ENCODE results near the gene LIN54.
"Not testable (repeated sequence)": the region's sequence is repeated elsewhere in the genome, so short reads cannot be mapped to it uniquely, and the experiment has no call there.

LIN54 gene

GRCh38 chr4:83012200-83012686 is 1.6 kb upstream of the LIN54 start:
- DNase-seq: peak; percentile 28 to 64 (median 50)

- DNase-seq: peak in 1 of 3 donors; percentile 27
These were observed 1.1 kb upstream of the LIN54 start for GRCh38 chr4:83011689-83012199.

- peak in 2 of 3 donors; percentile 27 to 39 for DNase-seq
These were observed 507 bp downstream of the LIN54 start for GRCh38 chr4:83010111-83010521.

GRCh38 chr4:83009529-83009928 is 1.1 kb downstream of the LIN54 start:
- peak in 2 of 3 donors; percentile 20 to 28 for DNase-seq

- not testable (repeated sequence) for DNase-seq
These were observed 7.4 kb downstream of the LIN54 start for GRCh38 chr4:83003044-83003791.

GRCh38 chr4:83002329-83002728 is 8.3 kb downstream of the LIN54 start:
- DNase-seq: no peak

GRCh38 chr4:82998898-82999297 is 11.7 kb downstream of the LIN54 start:
- DNase-seq: no peak

GRCh38 chr4:82994834-82995233 is 15.8 kb downstream of the LIN54 start:
- no peak for DNase-seq

- DNase-seq: peak in 1 of 3 donors; percentile 7
These were observed 20.8 kb downstream of the LIN54 start for GRCh38 chr4:82989575-82990429.

- DNase-seq: no peak
These were observed 22.2 kb downstream of the LIN54 start for GRCh38 chr4:82988323-82988832.

GRCh38 chr4:82987519-82987918 is 23.1 kb downstream of the LIN54 start:
- DNase-seq: not testable (repeated sequence)

- DNase-seq: no peak
These were observed 26.2 kb downstream of the LIN54 start for GRCh38 chr4:82984459-82984858.

GRCh38 chr4:82983444-82983843 is 27.2 kb downstream of the LIN54 start:
- no peak for DNase-seq

GRCh38 chr4:82981138-82981537 is 29.5 kb downstream of the LIN54 start:
- no peak for DNase-seq

GRCh38 chr4:82975792-82976191 is 34.8 kb downstream of the LIN54 start:
- DNase-seq: no peak

GRCh38 chr4:82969414-82969813 is 41.2 kb downstream of the LIN54 start:
- DNase-seq: no peak

- DNase-seq: no peak
These were observed 41.7 kb downstream of the LIN54 start for GRCh38 chr4:82968972-82969371.

GRCh38 chr4:82965763-82966162 is 44.9 kb downstream of the LIN54 start:
- no peak for DNase-seq

GRCh38 chr4:82957045-82957444 is 53.6 kb downstream of the LIN54 start:
- DNase-seq: peak; percentile 9 to 23 (median 23)

GRCh38 chr4:82954212-82954611 is 56.4 kb downstream of the LIN54 start:
- no peak for DNase-seq

- no peak for DNase-seq
These were observed 59.4 kb downstream of the LIN54 start for GRCh38 chr4:82951196-82951595.

- no peak for DNase-seq
These were observed 61.9 kb downstream of the LIN54 start for GRCh38 chr4:82948647-82949204.

GRCh38 chr4:82947498-82947897 is 63.1 kb downstream of the LIN54 start:
- no peak for DNase-seq

All from suppressor macrophage treated with lipopolysaccharide for 1 hour (primary cell).